ENCODE data around the gene SMAD9.

The SMAD9 gene

DNA sequence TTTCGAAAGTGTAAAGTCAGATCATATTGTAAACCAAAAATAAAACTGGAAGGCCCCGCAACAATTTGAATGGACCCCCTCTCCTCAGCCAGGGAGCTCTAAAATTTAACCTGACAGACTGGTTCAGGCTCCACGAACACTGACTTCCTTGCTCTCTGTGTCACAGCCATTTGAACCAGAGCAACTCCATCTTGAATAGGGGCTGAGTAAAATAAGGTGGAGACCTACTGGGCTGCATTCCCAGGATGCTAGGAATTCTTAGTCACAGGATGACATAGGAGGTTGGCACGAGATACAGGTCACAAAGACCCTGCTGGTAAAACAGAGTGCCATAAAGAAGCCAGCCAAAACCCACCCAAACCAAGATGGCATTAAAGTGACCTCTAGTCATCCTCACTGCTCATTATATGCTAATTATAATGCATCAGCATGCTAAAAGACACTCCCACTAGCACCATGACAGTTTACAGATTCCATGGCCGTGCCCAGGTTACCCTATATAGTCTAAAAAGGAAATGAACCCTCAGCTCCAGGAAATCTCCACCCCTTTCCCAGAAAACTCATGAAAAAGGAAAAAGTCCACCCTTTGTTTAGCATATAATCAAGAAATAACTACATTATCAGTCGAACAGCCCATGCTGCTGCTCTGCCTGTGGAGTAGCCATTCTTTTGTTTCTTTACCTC lies 57.9 kb downstream of the SMAD9 start:
- no peak for DNase-seq

DNA sequence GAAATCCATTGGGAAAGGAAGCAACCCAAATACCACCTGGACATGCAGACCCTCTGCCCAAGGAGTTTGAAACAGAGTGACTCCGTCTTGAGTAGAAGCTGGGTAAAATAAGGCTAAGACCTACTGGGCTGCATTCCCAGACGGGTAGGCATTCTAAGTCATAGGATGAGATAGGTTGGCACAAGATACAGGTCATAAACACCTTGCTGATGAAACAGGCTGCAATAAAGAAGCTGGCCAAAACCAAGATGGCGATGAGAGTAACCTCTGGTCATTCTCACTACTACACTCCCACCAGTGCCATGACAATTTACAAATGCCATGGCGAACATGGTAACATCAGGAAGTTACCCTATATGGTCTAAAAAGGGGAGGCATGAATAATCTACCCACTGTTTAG lies 60.8 kb downstream of the SMAD9 start:
- DNase-seq: no peak

DNA sequence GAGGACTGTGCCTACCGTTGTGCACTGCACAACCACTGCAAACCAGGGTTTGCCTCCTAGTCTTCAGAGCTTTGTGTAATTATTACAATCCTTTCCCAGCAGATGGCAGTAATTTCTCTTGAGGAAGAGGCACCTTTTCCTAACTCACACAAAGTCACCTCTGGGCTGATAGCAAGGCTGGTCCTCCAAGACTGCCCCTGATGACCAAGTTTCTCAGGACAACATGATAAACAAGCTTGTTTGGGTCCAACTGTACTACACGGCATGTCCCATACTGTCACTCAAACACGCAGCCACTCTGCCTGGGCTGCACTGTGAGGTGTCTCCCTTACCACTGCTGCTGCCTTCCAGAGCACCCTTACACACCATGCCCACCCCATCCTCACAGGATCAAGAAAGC lies 61.7 kb downstream of the SMAD9 start:
- peak; percentile 58 for DNase-seq

DNA sequence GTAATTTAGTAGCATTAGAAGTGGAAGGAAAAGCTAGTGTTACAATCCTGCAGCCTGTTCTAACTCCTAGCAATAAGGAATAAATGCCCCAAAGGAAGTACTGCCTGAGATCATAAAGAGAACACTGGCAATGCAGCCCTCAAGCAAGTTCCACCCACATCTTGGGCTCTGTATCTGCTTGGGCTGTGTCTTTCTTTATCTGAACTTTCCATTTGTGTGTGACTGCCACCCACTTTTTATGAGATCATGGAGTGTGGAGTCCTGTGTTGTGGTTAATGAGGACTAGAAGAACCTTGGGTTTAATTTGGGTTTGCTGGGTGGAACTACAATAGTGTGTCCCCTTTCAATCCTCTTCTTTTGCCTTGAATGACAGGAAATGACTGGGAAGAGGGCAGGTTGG lies 62.8 kb downstream of the SMAD9 start:
- DNase-seq: no peak

DNA sequence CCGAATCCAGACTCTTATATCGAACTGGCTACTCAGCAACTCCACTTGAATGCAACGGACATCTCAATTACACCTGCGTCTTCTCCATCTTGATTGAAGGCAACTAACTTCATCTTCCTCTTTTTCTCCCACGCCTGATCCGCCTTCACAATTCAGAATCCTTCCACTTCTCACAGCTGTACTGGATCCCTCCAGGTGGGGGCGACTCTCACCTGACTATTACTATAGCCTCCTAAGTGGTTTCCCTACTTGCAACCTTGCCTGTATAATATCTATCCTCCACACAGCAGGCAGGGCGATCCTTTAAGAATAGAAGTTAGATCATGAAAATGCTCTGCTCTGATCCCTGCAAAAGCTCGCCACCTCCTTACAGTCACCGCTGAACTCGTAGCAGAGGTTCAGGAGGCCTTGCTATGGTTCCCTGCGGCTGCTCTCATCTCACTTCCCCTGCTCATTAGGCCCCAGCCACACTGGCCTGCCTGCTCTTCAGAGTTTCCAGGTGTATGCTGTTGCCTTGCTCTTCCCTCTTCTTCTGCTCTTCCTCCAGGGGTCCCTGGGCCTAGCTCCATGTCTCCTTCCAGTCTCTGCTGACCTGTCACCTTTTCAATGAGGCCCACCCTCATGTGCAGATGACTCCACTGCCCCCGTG lies 69.1 kb downstream of the SMAD9 start:
- peak; percentile 45 for DNase-seq

DNA sequence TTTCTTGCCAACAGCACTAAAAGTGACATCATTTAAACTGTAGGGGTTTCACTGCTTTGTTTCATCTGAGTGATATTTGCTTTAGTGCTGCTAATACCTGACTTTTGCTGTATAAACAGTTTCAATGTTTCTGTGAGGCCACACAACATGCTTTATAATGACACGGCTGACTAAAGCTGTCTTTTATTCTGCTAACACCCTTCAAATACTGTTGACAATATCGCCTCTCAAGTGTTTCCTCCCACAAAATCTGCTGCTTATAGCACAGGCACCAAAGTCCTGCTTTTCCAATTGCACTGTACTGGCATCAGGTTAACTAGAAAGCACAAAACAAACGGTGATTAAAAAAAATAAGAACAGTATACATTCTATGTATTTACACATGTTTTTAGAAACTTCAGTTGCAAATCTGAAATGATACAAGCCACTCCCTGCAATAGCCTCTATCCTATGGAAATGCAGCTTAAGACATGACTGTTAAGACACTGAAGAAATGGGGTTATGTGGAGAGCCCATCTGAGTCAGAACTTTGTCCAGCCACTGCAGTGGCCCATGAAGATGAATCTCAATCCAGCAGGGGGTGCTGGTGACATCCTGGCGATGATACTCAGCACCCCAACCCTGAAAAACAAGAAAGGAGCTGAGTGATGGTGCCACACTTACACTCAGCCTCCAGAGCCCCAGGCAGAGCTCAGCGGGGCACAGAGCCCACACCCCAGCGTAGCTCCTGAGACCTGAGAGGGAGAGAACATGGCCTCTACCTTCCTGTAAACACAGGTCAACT lies 71.6 kb downstream of the SMAD9 start:
- DNase-seq: no peak

DNA sequence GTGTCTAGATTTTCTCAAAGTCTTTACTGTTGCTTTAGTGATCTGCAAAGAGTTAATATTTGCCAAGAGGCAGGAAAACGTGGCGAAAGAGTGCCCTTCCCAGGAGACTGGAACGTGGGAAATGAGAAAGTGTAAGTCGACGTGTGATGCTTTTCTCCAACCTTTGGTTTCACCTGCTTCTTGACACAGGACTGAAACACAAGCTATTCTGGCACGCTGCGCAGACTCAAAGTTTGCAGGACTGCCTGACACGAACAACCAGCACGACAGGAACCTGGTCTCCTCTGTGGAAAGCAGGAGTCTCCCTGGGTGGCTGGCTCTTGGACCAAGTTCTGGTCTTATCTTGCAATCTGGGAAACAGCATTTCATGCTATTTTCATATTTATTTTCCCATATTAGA lies 72.4 kb downstream of the SMAD9 start:
- DNase-seq: no peak

DNA sequence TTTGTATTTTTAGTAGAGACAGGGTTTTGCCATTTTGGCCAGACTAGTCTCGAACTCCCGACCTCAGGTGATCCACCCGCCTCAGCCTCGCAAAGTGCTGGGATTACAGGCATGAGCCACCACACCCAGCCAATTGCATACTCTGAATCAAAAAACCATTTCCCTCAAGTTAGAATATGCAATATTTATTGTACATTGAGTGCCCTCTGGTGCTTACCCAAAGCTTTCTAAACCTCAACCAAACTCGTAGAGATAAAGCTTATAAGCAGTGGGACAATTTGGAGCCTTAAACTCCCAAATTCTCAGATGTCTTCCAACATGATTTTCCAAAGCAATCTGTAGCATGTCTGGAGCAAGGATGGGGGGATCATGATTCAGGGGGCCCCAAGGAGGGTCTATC lies 78.6 kb downstream of the SMAD9 start:
- no peak for DNase-seq

DNA sequence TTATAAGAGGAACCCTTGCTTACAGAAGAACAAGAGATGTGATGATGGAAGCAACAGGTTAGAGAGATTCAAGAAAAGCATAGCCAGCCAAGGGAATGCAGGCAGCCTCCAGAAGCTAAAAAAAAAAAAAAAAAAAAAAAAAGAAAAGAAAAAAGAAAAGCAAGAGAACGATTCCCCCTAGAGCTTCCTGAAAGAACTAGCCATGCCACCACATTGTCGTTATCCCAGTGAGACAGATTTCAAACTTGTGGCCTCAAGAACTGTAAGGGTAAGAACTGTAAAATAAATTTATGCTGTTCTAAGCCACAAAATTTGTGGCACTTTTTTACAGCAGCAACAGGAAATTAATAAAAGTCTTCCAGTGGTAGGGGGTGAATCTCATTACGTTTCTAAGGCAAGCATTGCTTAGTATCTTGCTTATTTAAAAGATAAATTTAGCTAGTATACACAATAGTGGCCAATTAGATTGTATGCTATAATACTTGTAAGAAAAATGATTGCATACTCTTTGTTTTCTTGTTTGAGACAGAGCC lies 79.3 kb downstream of the SMAD9 start:
- no peak for DNase-seq

DNA sequence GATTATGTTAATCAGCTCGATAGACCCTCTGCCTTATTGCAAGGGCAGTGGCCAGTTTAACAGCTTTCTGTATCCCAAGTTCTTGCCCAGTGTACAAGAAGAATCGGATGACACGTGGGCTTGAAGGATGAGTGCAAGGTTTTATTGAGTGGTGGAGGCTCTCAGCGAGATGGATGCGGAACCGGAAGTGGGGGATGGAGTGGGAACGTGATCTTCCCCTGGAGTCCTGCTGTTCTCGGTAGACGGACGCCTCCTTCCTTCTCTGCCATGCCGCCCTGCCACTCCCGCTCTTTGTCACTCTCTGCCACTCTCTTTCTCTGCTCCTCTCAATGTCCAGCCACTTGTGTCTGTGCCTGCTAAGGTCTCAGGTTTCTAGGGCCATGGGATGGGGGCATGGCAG lies 80.1 kb downstream of the SMAD9 start:
- no peak for DNase-seq

DNA sequence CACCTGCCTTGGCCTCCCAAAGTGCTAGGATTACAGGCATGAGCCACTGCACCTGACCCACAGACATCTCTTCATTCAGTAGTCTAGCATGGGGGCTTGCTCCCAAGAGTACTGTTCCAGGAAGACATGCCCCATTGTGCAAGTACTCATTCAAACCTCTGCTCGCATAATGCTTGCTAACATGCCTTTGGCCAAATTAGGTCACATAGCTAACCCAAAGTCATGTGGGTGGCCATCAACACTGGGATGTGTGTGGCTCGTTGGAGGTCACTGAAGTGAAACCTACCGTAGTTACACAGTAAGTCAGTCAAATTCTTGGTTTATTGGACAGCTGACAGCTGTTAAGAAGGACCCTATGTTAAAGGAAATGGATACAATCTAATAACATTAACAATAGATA lies 80.8 kb downstream of the SMAD9 start:
- no peak for DNase-seq

DNA sequence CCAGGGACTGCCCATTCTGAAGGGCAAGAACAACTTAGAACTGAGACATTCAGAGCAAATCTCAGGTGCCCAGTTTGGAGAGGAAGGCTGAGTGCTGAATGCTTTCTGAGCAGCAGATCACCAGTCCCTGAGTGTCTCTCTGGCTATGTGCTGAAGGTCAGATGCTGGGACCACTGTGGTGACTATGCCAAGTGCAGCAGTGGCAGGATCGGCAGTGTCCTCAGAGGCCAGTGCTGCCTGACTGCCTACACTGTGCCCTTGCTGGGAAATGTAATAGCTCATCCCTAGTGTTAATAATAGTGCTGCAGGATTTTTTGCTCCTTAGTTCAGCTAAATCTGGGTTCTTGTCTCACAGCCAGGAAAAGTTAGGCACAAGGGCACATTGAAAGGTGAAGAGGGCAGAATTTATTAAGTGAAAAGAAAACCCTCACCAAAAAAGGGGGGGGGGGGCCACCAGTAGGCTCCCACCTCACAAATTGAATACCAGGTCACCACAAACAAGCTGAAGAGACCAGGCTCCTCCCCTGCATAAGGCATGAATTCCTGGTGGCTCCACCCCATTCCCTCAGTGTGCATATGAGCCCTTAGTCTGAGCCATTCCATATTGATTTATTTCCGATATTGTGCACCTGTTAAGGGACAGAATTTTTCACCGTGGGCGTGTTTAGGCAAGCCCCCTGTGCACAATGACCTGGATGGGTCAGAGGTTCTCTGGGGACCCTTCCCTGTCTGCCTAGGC lies 82.5 kb downstream of the SMAD9 start:
- no peak for DNase-seq

DNA sequence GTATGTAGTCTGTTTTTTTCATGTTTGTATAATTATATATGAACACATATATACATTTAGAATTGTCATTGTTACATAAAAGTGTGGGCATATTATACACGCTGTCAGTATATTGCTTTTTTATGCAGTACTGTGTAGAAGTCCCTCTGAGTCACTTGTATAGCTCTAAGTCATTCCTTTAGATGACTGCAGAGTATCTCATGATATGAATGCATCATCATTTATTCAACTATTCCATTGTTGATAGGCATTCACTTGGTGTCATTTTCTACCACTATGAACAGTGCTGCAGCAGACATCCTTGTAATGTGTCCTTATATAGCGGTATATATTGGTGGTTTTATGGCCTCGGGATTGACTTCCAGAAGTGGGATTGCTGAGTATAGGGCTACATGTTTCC lies 85.7 kb downstream of the SMAD9 start:
- no peak for DNase-seq

DNA sequence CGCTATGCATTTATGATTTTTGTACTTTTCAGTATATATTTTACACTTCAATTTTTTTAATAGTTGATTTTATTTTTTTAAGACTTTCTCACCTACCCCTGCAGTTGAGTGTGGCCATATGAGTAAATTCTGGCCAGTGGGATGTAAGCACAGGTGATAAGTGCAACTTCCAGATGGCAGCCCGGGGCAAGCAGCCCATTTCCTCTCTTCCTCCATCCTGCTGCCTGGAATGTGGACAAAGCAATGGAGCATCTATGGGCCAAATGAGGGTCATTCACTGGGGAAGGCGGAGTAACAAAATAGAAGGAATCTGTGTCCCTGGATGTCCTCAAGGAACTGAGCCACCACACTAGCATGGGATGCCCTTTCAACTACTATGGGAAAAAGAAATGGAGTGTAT lies 88.7 kb downstream of the SMAD9 start:
- DNase-seq: no peak

DNA sequence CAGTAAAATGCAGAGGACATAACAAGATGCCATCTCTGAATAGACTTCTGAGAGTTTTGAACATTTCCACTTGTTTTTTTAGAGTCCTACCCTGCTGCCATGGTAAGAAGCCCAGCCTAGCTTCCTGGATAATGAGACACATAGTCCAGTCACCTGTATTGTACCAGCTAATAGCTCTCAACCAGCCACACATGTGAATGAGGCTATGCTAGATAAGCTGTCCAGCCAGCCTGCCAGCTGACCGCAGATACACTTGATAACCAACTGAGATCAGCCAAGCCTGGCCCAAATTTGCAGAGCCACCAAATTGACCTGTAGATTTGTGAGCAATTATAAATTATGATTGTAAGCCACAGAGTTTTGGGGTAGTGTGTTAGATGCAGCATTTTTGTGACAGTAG lies 90.3 kb downstream of the SMAD9 start:
- DNase-seq: no peak

DNA sequence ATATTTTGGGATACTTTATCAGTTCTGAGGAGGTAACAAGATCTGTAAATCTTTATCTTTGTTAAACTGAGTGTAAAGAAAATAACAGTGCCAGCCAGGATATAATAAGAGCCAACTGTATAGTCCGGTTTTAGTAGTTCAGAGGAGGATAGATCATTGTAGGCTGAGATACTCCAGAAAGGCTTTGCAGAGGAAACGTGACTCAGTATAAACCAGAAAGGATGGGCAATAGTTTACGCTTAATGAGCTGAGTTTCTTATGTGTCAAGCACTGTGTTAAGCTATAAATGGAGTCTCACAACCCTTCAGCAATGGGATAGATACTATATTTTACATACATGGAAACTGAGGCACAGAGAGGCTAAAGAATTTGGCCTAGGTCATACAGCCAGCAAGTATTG lies 97.3 kb downstream of the SMAD9 start:
- no peak for DNase-seq

DNA sequence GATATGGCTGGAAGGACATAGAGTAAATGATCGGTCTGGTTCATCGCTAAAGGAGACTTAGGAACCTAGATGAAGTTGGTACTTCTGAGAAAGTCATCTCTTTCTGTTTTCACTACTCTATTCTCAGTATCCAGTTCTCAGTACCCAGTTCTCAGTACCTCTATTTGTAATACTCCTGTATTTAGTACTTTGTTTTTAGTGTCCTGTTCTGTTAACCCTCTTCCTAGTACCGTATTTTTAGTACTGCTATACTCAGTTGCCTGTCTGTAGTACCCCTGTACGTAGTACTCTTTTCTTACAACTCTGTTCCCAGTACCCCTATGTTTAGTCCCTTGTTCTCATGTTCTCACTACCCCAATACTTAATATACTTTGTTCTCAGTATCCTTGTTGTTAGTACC lies 99.8 kb downstream of the SMAD9 start:
- no peak for DNase-seq

DNA sequence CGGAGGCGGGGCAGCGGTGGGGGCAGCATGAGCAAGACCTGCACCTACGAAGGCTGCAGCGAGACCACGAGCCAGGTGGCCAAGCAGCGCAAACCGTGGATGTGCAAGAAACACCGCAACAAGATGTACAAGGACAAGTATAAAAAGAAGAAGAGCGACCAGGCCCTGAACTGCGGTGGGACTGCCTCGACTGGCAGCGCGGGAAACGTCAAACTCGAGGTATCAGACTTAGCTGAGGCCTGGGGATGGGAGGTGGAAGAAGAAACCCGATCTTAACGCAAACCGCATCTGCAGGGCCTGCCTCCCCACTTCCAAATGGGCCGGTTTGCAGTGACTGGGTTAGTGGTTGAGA lies 100.3 kb downstream of the SMAD9 start:
- no peak for DNase-seq

DNA sequence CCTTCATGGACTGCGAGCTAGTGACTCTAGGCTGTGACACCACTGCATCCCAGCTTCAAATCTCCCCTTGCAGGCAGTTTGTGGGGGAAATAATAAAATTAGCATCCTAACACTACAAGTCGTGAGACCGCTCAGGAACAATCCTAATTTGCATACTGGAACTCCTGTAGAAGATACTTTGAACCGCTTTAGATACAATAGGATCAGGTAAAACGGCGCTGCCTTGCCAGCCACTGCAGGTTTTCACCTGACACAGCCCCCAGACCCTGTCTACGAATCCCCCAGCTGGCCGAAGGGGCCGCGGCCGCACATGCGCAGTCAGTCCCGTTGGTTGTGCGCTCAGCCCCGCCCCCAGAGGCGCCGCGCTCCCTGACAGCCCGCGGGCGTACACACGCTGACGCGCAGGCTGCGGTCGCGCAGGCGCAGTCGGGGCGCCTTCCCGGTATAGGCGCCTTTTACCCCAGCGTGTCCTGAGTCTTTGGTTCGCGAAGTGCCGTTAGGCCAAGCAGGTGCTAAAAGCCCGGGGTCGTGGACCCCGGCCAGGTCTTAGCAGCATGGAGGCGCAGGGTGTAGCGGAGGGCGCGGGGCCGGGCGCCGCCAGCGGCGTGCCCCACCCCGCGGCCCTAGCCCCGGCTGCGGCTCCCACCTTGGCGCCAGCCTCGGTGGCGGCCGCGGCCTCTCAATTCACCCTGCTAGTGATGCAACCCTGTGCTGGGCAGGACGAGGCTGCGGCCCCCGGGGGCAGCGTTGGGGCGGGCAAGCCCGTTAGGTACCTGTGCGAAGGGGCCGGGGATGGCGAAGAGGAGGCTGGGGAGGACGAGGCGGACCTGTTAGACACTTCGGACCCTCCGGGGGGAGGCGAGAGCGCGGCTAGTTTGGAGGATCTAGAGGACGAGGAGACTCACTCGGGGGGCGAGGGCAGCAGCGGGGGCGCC lies 101.0 kb downstream of the SMAD9 start, which contains the start of gene RFXAP:
Gene RFXAP (plus strand): TSS at position 419 of the 935 bp plus-strand sequence. CDS start 136 bp downstream, at position 555.
- DNase-seq: peak; percentile 66

DNA sequence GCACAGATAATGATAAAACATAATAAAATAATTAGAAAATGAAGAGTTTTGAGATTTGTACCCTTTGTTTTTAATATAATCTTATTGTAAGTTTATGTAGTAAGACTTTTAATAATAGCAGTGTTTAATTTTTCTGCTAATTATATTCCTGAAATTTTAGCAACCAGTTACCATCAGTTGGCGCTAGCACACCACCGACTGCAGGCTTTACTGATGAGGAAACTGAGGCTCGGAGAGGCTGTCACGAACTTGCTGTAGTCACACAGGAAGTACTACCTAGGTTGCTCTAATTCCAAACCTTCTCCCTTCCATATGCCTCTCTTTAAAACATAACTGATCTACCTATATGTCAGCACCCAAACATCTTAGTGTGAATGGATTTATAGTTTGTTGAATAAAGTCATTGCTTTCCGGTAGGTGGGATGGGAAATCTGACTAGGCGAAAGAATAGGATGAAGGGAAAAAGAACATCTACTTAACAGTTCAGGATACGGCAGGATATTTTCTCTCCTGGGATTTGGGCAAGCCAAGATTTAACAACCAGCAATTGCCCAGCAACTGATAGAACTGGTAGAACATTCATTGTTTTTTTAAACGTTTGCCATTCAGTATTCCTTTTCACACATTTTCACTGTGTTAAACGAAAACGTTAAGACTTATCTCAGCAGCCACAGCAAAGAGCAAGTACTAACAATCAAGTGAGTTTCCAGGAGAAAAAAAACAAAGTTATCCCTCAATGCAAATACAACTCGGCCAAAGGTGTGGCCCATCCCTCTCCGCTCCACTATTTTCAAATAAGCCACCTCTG lies 101.8 kb downstream of the SMAD9 start:
- no peak for DNase-seq

DNA sequence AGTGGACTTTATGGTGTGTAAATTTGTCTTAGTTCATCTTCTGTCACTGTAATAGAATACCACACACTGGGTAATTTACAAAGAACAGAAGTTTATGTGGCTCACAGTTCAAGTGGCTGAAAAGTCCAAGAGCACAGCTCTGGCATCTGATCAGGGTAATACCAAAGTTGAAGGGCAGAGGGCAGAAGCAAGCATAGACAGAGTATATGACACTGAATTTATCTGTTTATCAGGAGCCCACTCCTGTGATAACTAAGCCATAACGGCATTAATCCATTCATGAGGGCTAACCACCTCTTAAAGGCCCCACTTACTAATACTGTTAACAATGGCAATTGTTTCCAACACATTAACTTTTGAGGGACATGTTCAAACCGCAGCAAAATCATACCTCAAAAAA lies 105.0 kb downstream of the SMAD9 start:
- DNase-seq: no peak
